Karpas-422 (cell line): ENCODE results near the gene ICAM5. TPM values are rescaled to one million over a fixed set of nuclear protein-coding genes. Genes with fewer than 3 reads are reported as not detected.

Source experiments
- DNase-seq: peaks from one replicate; pipeline ENCODE4 v3.0.0-alpha.2; 2015
- H2AFZ ChIP-seq: fragments of 200-600 bp; sonication (generic); 2 replicates; pipeline ENCODE4 v1.6.1; 2014; ENCODE audit warnings: antibody characterized with exemption, low read length, mixed read lengths
- H3K27ac ChIP-seq: fragments of 200-600 bp; sonication (generic); 2 replicates; pipeline ENCODE4 v1.5.1; 2014; ENCODE audit warnings: mild to moderate bottlenecking, low read length, moderate library complexity
- H3K27me3 ChIP-seq: fragments of 200-600 bp; sonication (generic); 2 replicates; pipeline ENCODE4 v1.6.1; 2014; ENCODE audit warnings: low read length, mixed read lengths
- H3K36me3 ChIP-seq: fragments of 200-600 bp; sonication (generic); 2 replicates; pipeline ENCODE4 v1.6.1; 2014; ENCODE audit warnings: low read length, mixed read lengths; ENCODE audit not compliant: insufficient read depth
- H3K4me1 ChIP-seq: fragments of 200-600 bp; sonication (generic); 2 replicates; pipeline ENCODE4 v1.6.1; 2014; ENCODE audit warnings: mild to moderate bottlenecking, low read length, mixed read lengths
- H3K4me2 ChIP-seq: fragments of 200-600 bp; sonication (generic); 2 replicates; pipeline ENCODE4 v1.6.1; 2014; ENCODE audit warnings: low read length, low read depth, mild to moderate bottlenecking; ENCODE audit not compliant: poor library complexity, severe bottlenecking
- H3K4me3 ChIP-seq: fragments of 200-600 bp; sonication (generic); 2 replicates; pipeline ENCODE4 v1.5.1; 2014; ENCODE audit warnings: mild to moderate bottlenecking, antibody characterized with exemption, low read length, mixed read lengths
- H3K79me2 ChIP-seq: fragments of 200-600 bp; sonication (generic); 2 replicates; pipeline ENCODE4 v1.6.1; 2014; ENCODE audit warnings: mild to moderate bottlenecking, low read length, mixed read lengths
- H3K9ac ChIP-seq: fragments of 200-600 bp; sonication (generic); 2 replicates; pipeline ENCODE4 v1.6.0; 2014; ENCODE audit warnings: low read length
- H3K9me2 ChIP-seq: fragments of 200-600 bp; sonication (generic), shearing (Covaris generic); replicated peaks from 2 replicates; pipeline ENCODE4 v1.6.0; 2014; ENCODE audit warnings: mild to moderate bottlenecking, low read length, moderate library complexity; ENCODE audit not compliant: insufficient read depth
- H3K9me3 ChIP-seq: fragments of 300-700, 200-600 bp; sonication (generic); 2 replicates; pipeline ENCODE4 v1.6.1; 2014; ENCODE audit warnings: low read length, mixed read lengths
- H4K20me1 ChIP-seq: fragments of 200-600 bp; sonication (generic); 2 replicates; pipeline ENCODE4 v1.6.1; 2014; ENCODE audit warnings: mild to moderate bottlenecking, antibody characterized with exemption, low read length, low read depth; ENCODE audit not compliant: insufficient read depth
- total RNA-seq: library from RNA; depleted of rRNA; stranded (reverse); fragments of >200 nt; shearing (Covaris generic); gene quantifications from 2 replicates; pipeline ENCODE4 v1.2.3, GENCODE V29; 2014; ENCODE audit warnings: low replicate concordance

ICAM5 gene
- total RNA-seq, 1 experiment from 2014 or later: 4.5 TPM

DNA sequence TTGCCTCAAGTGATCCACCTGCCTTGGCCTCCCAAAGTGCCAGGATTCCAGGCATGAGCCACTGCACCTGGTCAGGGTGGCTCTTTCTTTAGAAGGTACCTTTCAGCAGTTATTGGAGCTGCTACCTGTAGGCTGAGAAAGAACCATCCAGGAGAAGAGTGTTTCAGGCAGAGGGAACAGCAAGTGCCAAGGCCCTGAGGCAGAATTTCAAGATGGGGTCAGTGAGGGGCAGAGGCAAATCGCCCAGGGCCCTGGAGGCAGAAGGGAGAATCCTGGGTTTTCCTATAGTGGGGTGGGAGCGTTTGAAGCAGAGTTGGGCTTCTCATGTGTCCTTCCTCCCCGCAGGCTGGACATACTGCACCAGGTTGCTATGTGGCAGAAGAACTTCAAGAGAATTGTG lies 35.5 kb upstream of the ICAM5 start:
- no peak overlapping the region for H3K4me3 ChIP-seq
- peaks cover 9% of the 10 kb centered on the region; the same call in 1 of the 2 replicates for H4K20me1 ChIP-seq
- H3K9me3 ChIP-seq: no peaks in the 10 kb centered on the region
- no peak overlapping the region for H3K4me2 ChIP-seq
- peaks cover 33% of the 10 kb centered on the region for H3K36me3 ChIP-seq
- H2AFZ ChIP-seq: no peak overlapping the region
- H3K4me1 ChIP-seq: peaks cover 10% of the 10 kb centered on the region
- peaks cover 21% of the 10 kb centered on the region for H3K79me2 ChIP-seq
- H3K9me2 ChIP-seq: no peaks in the 10 kb centered on the region
- no peak for DNase-seq
- no peak overlapping the region for H3K27ac ChIP-seq
- H3K9ac ChIP-seq: no peak overlapping the region
- H3K27me3 ChIP-seq: no peaks in the 10 kb centered on the region

DNA sequence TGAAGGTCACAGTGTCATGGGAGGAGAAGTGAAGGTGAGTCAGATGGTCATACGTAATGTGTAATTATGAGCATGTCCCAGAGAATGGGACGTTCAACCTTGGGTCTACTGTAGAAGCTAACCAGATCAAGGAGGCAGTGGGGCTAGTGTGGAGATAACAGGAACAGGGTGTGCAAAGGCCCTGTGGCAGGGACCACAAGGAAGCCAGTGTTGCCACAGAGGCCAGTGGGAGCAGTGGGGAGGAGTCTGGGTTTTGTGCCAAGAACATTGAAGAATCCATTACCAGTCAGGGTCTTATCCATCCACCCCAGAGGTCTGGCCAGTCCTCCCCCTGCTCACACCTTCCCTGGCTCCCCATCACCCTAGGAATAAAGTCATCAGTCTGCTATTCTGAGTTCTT lies 34.4 kb upstream of the ICAM5 start:
- Histone ChIP-seq H3K4me1 (peaks cover 10% of the 10 kb centered on the region), H3K9me3 (no peaks in the 10 kb centered on the region), H3K79me2 (peaks cover 21% of the 10 kb centered on the region), H3K4me3 (no peak overlapping the region), H3K27ac (no peak overlapping the region), H3K9me2 (no peaks in the 10 kb centered on the region), H3K36me3 (peaks cover 33% of the 10 kb centered on the region), H3K9ac (no peak overlapping the region), H2AFZ (no peak overlapping the region), H4K20me1 (peaks cover 9% of the 10 kb centered on the region; the same call in 1 of the 2 replicates), H3K4me2 (no peak overlapping the region), H3K27me3 (no peaks in the 10 kb centered on the region)
- no peak for DNase-seq

- no peak for DNase-seq
- Histone ChIP-seq H3K4me2 (no peak overlapping the region), H3K4me1 (peaks cover 10% of the 10 kb centered on the region), H3K9me3 (no peaks in the 10 kb centered on the region), H4K20me1 (peaks cover 9% of the 10 kb centered on the region; the same call in 1 of the 2 replicates), H2AFZ (no peak overlapping the region), H3K27ac (no peak overlapping the region), H3K79me2 (peaks cover 21% of the 10 kb centered on the region), H3K36me3 (peaks cover 33% of the 10 kb centered on the region), H3K9me2 (no peaks in the 10 kb centered on the region), H3K9ac (no peak overlapping the region), H3K27me3 (no peaks in the 10 kb centered on the region), H3K4me3 (no peak overlapping the region)
Observed at GRCh38 chr19:10256551-10256950, 33.2 kb upstream of the ICAM5 start.

- peaks cover 20% of the 10 kb centered on the region for H3K79me2 ChIP-seq
- no peak overlapping the region for H3K4me2 ChIP-seq
- H3K9me2 ChIP-seq: no peaks in the 10 kb centered on the region
- no peaks in the 10 kb centered on the region for H3K27me3 ChIP-seq
- peaks cover 9% of the 10 kb centered on the region; the same call in 1 of the 2 replicates for H4K20me1 ChIP-seq
- no peaks in the 10 kb centered on the region for H3K9me3 ChIP-seq
- H3K36me3 ChIP-seq: peaks cover 33% of the 10 kb centered on the region
- H3K9ac ChIP-seq: no peak overlapping the region
- peak; percentile 40 for DNase-seq
- H3K4me1 ChIP-seq: peaks cover 10% of the 10 kb centered on the region
- no peak overlapping the region for H3K27ac ChIP-seq
- H3K4me3 ChIP-seq: no peak overlapping the region
- H2AFZ ChIP-seq: no peak overlapping the region
Observed at GRCh38 chr19:10256970-10257615, 32.7 kb upstream of the ICAM5 start.

- DNase-seq: peak; percentile 27
- H3K4me1 ChIP-seq: peaks cover 6% of the 10 kb centered on the region; the same call in 1 of the 2 replicates
- no peaks in the 10 kb centered on the region for H3K9me3 ChIP-seq
- no peak overlapping the region for H3K9ac ChIP-seq
- no peak overlapping the region for H3K4me3 ChIP-seq
- H4K20me1 ChIP-seq: peaks cover 6% of the 10 kb centered on the region; the same call in 1 of the 2 replicates
- peaks cover 33% of the 10 kb centered on the region for H3K36me3 ChIP-seq
- H3K4me2 ChIP-seq: no peak overlapping the region
- no peaks in the 10 kb centered on the region for H3K27me3 ChIP-seq
- H3K27ac ChIP-seq: no peak overlapping the region
- H3K79me2 ChIP-seq: peaks cover 10% of the 10 kb centered on the region
- no peak overlapping the region for H2AFZ ChIP-seq
- H3K9me2 ChIP-seq: no peaks in the 10 kb centered on the region
Observed at GRCh38 chr19:10258080-10258710, 31.6 kb upstream of the ICAM5 start.

DNA sequence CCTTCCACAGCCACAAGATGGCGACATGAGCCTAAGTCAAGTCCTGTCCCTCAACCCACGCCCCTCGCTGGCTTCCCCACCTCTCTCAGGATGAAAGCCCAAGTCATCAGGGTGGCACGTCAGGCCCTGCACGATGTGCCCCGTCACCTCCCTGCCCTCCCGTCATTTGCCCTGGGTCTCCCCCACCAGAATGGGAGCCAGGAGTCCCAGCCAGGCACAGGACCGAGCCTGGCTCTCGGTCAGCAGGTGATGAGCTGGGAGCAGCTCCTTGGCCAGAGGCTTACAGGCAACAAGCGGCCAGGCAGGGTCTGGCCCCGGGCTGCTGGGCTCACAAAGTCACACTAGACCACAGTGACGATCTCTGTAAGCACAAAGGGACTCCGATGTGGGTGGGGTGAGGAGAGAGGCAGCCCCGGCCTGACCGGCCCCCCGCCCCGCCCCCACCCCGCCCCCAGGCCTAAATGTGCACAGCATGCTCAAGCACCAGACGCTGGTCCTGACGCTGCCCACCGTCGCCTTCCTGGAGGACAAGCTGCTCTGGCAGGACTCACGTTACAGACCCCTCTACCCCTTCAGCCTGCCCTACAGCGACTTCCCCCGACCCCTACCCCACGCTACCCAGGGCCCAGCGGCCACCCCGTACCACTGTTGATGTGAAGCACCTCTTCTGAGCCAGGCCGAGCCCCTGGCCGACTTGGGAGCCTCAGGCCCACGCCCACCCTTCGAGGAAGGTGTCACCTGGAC lies 30.4 kb upstream of the ICAM5 start:
- Histone ChIP-seq H3K9me3 (no peaks in the 10 kb centered on the region), H3K4me2 (no peak overlapping the region), H3K27ac (no peak overlapping the region)

DNA sequence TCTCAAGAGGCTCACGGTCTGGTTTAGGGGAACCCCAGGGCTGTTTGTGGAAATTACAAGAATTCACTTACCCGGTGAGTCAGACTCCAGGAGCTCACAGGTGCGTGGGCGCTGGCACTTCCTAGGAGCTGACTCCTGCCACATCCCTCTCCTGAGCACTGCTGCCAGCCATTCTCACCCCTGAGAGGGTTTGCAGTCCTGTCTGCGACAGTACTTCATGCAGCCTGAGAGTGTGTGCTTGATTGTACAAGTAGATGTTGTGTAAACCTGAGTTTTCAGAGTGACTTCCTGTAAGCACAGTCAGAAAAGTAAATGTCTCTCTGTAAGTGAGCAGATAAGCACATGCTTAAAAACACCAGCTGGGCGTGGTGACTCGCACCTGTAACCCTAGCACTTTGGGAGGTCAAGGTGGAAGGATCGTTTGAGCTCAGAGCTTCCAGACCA lies 29.6 kb upstream of the ICAM5 start:
- Histone ChIP-seq H2AFZ (no peak overlapping the region), H3K9ac (no peak overlapping the region), H3K79me2 (no peaks in the 10 kb centered on the region), H3K4me3 (no peak overlapping the region), H3K4me1 (no peaks in the 10 kb centered on the region), H3K9me3 (no peaks in the 10 kb centered on the region), H4K20me1 (no peaks in the 10 kb centered on the region), H3K27ac (no peak overlapping the region), H3K36me3 (peaks cover 19% of the 10 kb centered on the region), H3K9me2 (no peaks in the 10 kb centered on the region), H3K4me2 (no peak overlapping the region), H3K27me3 (no peaks in the 10 kb centered on the region)
- DNase-seq: peak; percentile 55

More for the DNA sequence above, 30.4 kb upstream of the ICAM5 start:
- H2AFZ ChIP-seq: no peak overlapping the region
- H3K4me3 ChIP-seq: no peak overlapping the region
- no peaks in the 10 kb centered on the region for H4K20me1 ChIP-seq
- H3K36me3 ChIP-seq: peaks cover 26% of the 10 kb centered on the region
- H3K9me2 ChIP-seq: no peaks in the 10 kb centered on the region
- H3K9ac ChIP-seq: no peak overlapping the region
- H3K27me3 ChIP-seq: no peaks in the 10 kb centered on the region
- no peaks in the 10 kb centered on the region for H3K4me1 ChIP-seq
- DNase-seq: peak; percentile 97
- H3K79me2 ChIP-seq: no peaks in the 10 kb centered on the region; the same call in 1 of the 2 replicates

- Histone ChIP-seq H3K9ac (no peak overlapping the region), H3K27me3 (no peaks in the 10 kb centered on the region)
- no peak for DNase-seq
Observed at GRCh38 chr19:10262771-10263170, 27.0 kb upstream of the ICAM5 start.

More at GRCh38 chr19:10262771-10263170, 27.0 kb upstream of the ICAM5 start:
- Histone ChIP-seq H3K9me3 (no peaks in the 10 kb centered on the region), H2AFZ (no peak overlapping the region), H3K4me2 (no peak overlapping the region), H3K36me3 (peaks cover 12% of the 10 kb centered on the region; the same call in 1 of the 2 replicates), H4K20me1 (no peaks in the 10 kb centered on the region), H3K27ac (no peak overlapping the region), H3K4me1 (no peaks in the 10 kb centered on the region), H3K9me2 (no peaks in the 10 kb centered on the region), H3K4me3 (no peak overlapping the region), H3K79me2 (no peaks in the 10 kb centered on the region)
